ENCODE measurements around the gene FBXL19. TPM values are rescaled to one million over a fixed set of nuclear protein-coding genes. Genes with fewer than 3 reads are reported as not detected.

Gene FBXL19
- total and polyA plus RNA-seq, 9 of the 15 experiments (the other 6 are each of a cell fraction or from before 2014, with no cell fraction given) = 0.13 to 48.0 (median 13.5) TPM; not detected in 1

GRCh38 chr16:30949650-30950515 is 26.5 kb downstream of the FBXL19 start (continued):
- TF ChIP-seq CREB1 (IDR thresholded peaks at IDR 0.05) (no peak; the same call in 1 of the 2 replicates), CREB1 (CRISPR knock-in tag; IDR thresholded peaks at IDR 0.05) (peak; percentile 26; the same call in 1 of the 2 replicates), ZNF133 (CRISPR knock-in tag; IDR thresholded peaks at IDR 0.05) (no peak), SIN3A (IDR thresholded peaks at IDR 0.05; ENCODE audit: borderline replicate concordance in 2 of 2, control insufficient read depth in 1 of 2, low read depth in 2 of 2, low read length in 2 of 2) (peak in 1 of 2 experiments; percentile 74; a peak in 1 of 4 replicates), CSDE1 (IDR thresholded peaks at IDR 0.05) (no peak), MED1 (CRISPR knock-in tag; IDR thresholded peaks at IDR 0.05; ENCODE audit: borderline replicate concordance) (no peak), ATF3 (IDR thresholded peaks at IDR 0.05) (peak; percentile 40; the same call in 1 of the 2 replicates), ATF3 (CRISPR knock-in tag; conservative IDR thresholded peaks at IDR 0.05) (no peak), ZFX (CRISPR knock-in tag; IDR thresholded peaks at IDR 0.05) (peak; percentile 10; the same call in 1 of the 2 replicates), OTX1 (CRISPR knock-in tag; IDR thresholded peaks at IDR 0.05) (peak; percentile 66), ZNF75A (CRISPR knock-in tag; IDR thresholded peaks at IDR 0.05) (no peak), SREBF2 (CRISPR knock-in tag; IDR thresholded peaks at IDR 0.05) (no peak), IRF9 (tag; IDR thresholded peaks at IDR 0.05) (no peak), EGR1 (conservative IDR thresholded peaks at IDR 0.05) (no peak)

Measured in K562 (cell line).